Measurements from ENCODE around the gene KCNJ8. TPM values are rescaled to one million over a fixed set of nuclear protein-coding genes. Genes with fewer than 3 reads are reported as not detected.
A peak's percentile ranks its signal among the peaks of the same experiment; 100 is the strongest.

KCNJ8 gene
- total RNA-seq, 1 donor from 2014 or later, result 51.3 TPM

GRCh38 chr12:21780786-21781185 lies 6.3 kb upstream of the KCNJ8 start:
- peak overlapping the region; percentile 57 for H3K27ac ChIP-seq (replicated peaks)
- DNase-seq, result no peak
- peaks cover 37% of the 10 kb centered on the region for H3K4me1 ChIP-seq
- no peaks in the 10 kb centered on the region for H3K36me3 ChIP-seq
- no peaks in the 10 kb centered on the region for H3K27me3 ChIP-seq (ENCODE audit: low read depth)
- TF ChIP-seq CTCF (IDR thresholded peaks at IDR 0.05; ENCODE audit: borderline replicate concordance), result no peak
- H3K4me3 ChIP-seq, result no peak overlapping the region
- intact Hi-C loops (cut with micrococcal nuclease), result no loop called here
- H3K9me3 ChIP-seq (replicated peaks), result peaks cover 3% of the 10 kb centered on the region

GRCh38 chr12:21776175-21776574 lies 1.7 kb upstream of the KCNJ8 start:
- Histone ChIP-seq H3K4me3 (peak overlapping the region; percentile 76), H3K9me3 (replicated peaks) (no peaks in the 10 kb centered on the region)
- intact Hi-C loops (cut with micrococcal nuclease), result no loop called here

GRCh38 chr12:21775133-21775820 lies 771 bp upstream of the KCNJ8 start:
- peaks cover 66% of the 10 kb centered on the region for H3K4me1 ChIP-seq
- TF ChIP-seq CTCF (IDR thresholded peaks at IDR 0.05; ENCODE audit: borderline replicate concordance), result no peak
- intact Hi-C loops (cut with micrococcal nuclease), result no loop called here

More at GRCh38 chr12:21776175-21776574, 1.7 kb upstream of the KCNJ8 start:
- H3K36me3 ChIP-seq, result no peaks in the 10 kb centered on the region
- peak overlapping the region; percentile 94 for H3K27ac ChIP-seq (replicated peaks)
- peak; percentile 25 for DNase-seq
- H3K27me3 ChIP-seq (ENCODE audit: low read depth), result no peaks in the 10 kb centered on the region
- peaks cover 66% of the 10 kb centered on the region for H3K4me1 ChIP-seq
- TF ChIP-seq CTCF (IDR thresholded peaks at IDR 0.05; ENCODE audit: borderline replicate concordance), result no peak

GRCh38 chr12:21773806-21774205 lies 700 bp downstream of the KCNJ8 start:
- Histone ChIP-seq H3K4me1 (peaks cover 55% of the 10 kb centered on the region), H3K36me3 (peaks cover 14% of the 10 kb centered on the region), H3K27me3 (ENCODE audit: low read depth) (no peaks in the 10 kb centered on the region), H3K4me3 (peak overlapping the region; percentile 76), H3K27ac (replicated peaks) (peak overlapping the region; percentile 94), H3K9me3 (replicated peaks) (no peaks in the 10 kb centered on the region)
- no peak for TF ChIP-seq CTCF (IDR thresholded peaks at IDR 0.05; ENCODE audit: borderline replicate concordance)
- no peak for DNase-seq
- intact Hi-C loops (cut with micrococcal nuclease), result no loop called here

More at GRCh38 chr12:21775133-21775820, 771 bp upstream of the KCNJ8 start:
- H3K27ac ChIP-seq (replicated peaks), result peak overlapping the region; percentile 94
- DNase-seq, result no peak
- peak overlapping the region; percentile 76 for H3K4me3 ChIP-seq
- no peaks in the 10 kb centered on the region for H3K27me3 ChIP-seq (ENCODE audit: low read depth)
- peaks cover 6% of the 10 kb centered on the region for H3K36me3 ChIP-seq
- no peaks in the 10 kb centered on the region for H3K9me3 ChIP-seq (replicated peaks)

GRCh38 chr12:21773263-21773741 lies 1.2 kb downstream of the KCNJ8 start:
- H3K36me3 ChIP-seq, result peaks cover 18% of the 10 kb centered on the region
- H3K9me3 ChIP-seq (replicated peaks), result no peaks in the 10 kb centered on the region
- TF ChIP-seq CTCF (IDR thresholded peaks at IDR 0.05; ENCODE audit: borderline replicate concordance), result peak; percentile 58
- H3K27me3 ChIP-seq (ENCODE audit: low read depth), result no peaks in the 10 kb centered on the region
- peaks cover 57% of the 10 kb centered on the region for H3K4me1 ChIP-seq
- peak; percentile 70 for DNase-seq
- H3K4me3 ChIP-seq, result peak overlapping the region; percentile 76
- H3K27ac ChIP-seq (replicated peaks), result peak overlapping the region; percentile 94
- intact Hi-C loops (cut with micrococcal nuclease), result no loop called here
